ENCODE results near the gene MPL.

MPL gene

DNA sequence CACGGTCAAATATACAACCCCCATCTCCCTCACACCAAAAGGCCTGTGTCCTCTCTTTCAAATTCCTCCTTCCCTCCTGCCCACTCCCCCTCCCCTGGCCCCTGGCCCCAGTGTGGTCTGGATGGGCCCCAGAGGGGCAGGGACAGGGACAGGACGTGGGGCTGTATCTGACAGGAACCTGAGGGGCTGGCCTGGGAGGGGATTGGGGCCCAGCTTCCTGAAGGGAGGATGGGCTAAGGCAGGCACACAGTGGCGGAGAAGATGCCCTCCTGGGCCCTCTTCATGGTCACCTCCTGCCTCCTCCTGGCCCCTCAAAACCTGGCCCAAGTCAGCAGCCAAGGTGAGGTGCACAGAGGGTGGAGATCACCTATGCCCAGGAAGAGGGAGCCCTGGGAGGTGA is at the start of gene MPL:
MPL (plus strand) TSS at position 231 of the 400 bp plus-strand sequence; CDS start at position 262, 31 bp downstream.
- in situ Hi-C loops (cut with HindIII; ENCODE audit: low pct_unique_long_range_greater_than_20kb, low sequenced_read_pairs), result no loop called here
- no peak for TF ChIP-seq JUND (IDR thresholded peaks at IDR 0.05; ENCODE audit: low read depth)
- no peak for DNase-seq (ENCODE audit: low read depth in 1 of 2, low spot score in 1 of 2)

- in situ Hi-C loops (cut with HindIII; ENCODE audit: low pct_unique_long_range_greater_than_20kb, low sequenced_read_pairs), result no loop called here
- DNase-seq (ENCODE audit: low read depth in 1 of 2, low spot score in 1 of 2), result no peak
- TF ChIP-seq JUND (IDR thresholded peaks at IDR 0.05; ENCODE audit: low read depth), result no peak
These were observed 49.4 kb upstream of the MPL start for GRCh38 chr1:43288058-43288784.

- in situ Hi-C loops (cut with HindIII; ENCODE audit: low pct_unique_long_range_greater_than_20kb, low sequenced_read_pairs), result no loop called here
- TF ChIP-seq JUND (IDR thresholded peaks at IDR 0.05; ENCODE audit: low read depth), result no peak
- no peak for DNase-seq (ENCODE audit: low read depth in 1 of 2, low spot score in 1 of 2)
These were observed 48.6 kb upstream of the MPL start for GRCh38 chr1:43288785-43289706.

DNA sequence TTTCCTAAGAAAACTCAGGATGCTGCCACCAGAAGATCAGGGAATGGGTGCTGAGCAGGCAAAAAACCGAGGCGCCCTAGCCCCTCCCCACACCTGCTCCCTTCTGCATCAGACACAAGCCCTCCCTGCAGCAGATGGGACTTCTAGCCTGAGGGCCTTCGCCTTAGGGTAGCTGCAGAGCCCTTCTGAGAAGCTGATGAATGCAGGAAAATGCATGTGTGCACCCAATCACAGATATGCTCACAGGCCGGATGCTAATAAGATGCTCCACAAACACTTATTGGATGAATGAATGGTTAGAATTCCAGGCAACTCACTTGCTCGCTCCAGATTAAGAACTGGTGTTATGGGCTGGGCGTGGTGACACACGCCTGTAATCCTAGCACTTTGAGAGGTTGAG is 45.4 kb upstream of the MPL start:
- DNase-seq (ENCODE audit: low read depth in 1 of 2, low spot score in 1 of 2), result no peak
- TF ChIP-seq JUND (IDR thresholded peaks at IDR 0.05; ENCODE audit: low read depth), result no peak
- in situ Hi-C loops (cut with HindIII; ENCODE audit: low pct_unique_long_range_greater_than_20kb, low sequenced_read_pairs), result no loop called here

DNA sequence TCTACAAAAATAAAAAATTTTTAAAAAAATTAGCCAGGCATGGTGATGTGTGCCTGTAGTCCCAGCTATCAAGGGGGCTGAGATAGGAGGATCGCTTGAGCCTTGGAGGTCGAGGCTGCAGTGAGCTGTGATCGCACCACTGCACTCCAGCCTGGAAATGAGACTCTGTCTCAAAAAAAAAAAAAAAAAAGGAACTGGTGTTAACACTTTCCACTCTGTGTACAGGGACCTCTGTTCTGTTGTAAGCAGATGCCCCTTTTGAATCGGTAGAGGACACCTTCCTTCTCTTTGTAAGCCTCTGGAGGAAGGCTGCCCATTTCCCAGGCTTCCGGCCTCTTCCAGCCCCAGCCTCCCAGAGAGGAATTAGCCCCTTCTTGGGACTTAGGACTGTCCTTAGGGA is 44.9 kb upstream of the MPL start:
- TF ChIP-seq JUND (IDR thresholded peaks at IDR 0.05; ENCODE audit: low read depth), result no peak
- in situ Hi-C loops (cut with HindIII; ENCODE audit: low pct_unique_long_range_greater_than_20kb, low sequenced_read_pairs), result no loop called here
- no peak for DNase-seq (ENCODE audit: low read depth in 1 of 2, low spot score in 1 of 2)

DNA sequence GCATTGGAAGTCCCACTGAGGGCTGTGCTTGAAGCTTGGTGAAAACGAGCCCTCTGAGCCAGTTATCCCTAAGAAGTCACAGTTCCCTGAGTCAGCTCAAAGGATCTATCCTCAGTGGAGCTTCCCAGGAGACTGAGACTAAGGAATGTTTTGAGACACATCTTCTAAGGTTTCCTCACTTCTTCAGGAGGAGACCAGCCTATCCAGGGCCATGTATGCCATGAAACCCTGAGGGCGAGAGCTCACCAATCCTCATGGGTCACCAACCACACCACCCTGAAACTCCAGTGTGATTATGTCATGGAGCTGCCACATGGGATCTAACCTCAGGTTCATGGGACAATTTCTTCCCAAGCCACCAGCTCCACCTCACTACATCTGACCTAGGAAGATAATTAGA is 44.4 kb upstream of the MPL start:
- TF ChIP-seq JUND (IDR thresholded peaks at IDR 0.05; ENCODE audit: low read depth), result no peak
- DNase-seq (ENCODE audit: low read depth in 1 of 2, low spot score in 1 of 2), result no peak
- in situ Hi-C loops (cut with HindIII; ENCODE audit: low pct_unique_long_range_greater_than_20kb, low sequenced_read_pairs), result no loop called here

DNA sequence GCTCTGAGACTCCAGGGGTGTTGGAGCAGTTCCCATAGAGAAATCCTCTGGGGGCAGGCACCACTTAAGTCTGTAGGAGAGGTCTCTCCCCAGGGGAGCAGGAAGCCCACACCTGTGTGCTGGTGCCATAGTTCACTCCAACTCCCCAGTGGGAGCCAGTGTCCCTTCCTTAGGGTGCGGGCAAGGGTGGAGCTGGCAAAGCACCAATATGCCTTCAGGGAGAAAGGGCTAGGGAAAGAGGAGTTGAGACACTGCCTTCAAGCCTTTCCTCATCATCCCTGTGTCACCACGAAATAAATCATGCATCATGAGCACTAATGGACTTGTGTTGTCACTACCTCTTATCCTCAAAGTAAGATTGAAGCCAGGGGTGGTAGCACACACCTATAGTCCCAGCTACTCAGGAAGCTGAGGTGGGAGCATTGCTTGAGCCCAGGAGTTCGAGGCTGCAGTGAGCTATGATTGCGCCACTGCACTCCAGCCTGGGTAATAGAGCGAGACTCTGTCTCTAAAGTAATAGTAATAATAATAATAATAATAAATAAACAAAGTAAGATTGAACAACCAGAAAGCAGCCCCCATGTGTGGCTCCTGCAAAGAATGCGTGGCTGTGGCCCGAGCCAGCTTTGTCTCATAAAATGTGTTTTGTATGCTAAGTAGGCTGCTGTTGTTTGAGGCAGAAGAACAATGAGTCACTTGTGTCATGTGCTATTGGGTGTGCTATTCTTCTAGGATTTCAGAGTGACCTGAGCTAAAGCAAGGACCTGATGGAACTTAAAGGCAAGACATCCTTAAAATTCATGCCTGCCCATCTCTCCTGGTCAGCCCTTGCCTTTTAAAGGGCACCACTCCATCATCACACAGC is 43.5 kb upstream of the MPL start:
- in situ Hi-C loops (cut with HindIII; ENCODE audit: low pct_unique_long_range_greater_than_20kb, low sequenced_read_pairs), result no loop called here
- DNase-seq (ENCODE audit: low read depth in 1 of 2, low spot score in 1 of 2), result no peak
- no peak for TF ChIP-seq JUND (IDR thresholded peaks at IDR 0.05; ENCODE audit: low read depth)

DNA sequence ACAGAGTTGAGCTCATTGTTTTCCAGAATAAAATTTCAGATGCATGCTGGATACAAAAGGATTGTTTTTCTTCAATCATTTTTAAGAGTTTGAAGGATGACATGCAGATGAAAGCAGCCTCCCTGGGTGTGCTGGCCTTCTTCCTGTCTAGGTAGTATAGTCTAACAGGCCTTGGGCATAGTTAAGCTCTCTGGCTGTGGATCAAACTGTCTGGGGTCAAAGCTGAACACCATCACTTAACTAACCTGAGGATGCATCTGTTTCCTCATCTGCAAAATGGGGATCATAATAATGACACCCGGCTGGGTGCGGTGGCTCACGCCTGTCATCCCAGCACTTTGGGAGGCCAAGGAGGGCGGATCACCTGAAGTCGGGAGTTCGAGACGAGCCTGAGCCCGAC is 42.9 kb upstream of the MPL start:
- in situ Hi-C loops (cut with HindIII; ENCODE audit: low pct_unique_long_range_greater_than_20kb, low sequenced_read_pairs), result no loop called here
- no peak for TF ChIP-seq JUND (IDR thresholded peaks at IDR 0.05; ENCODE audit: low read depth)
- no peak for DNase-seq (ENCODE audit: low read depth in 1 of 2, low spot score in 1 of 2)

GRCh38 chr1:43296207-43296606 is 41.4 kb upstream of the MPL start:
- DNase-seq (ENCODE audit: low read depth in 1 of 2, low spot score in 1 of 2), result no peak
- in situ Hi-C loops (cut with HindIII; ENCODE audit: low pct_unique_long_range_greater_than_20kb, low sequenced_read_pairs), result no loop called here
- TF ChIP-seq JUND (IDR thresholded peaks at IDR 0.05; ENCODE audit: low read depth), result no peak

DNA sequence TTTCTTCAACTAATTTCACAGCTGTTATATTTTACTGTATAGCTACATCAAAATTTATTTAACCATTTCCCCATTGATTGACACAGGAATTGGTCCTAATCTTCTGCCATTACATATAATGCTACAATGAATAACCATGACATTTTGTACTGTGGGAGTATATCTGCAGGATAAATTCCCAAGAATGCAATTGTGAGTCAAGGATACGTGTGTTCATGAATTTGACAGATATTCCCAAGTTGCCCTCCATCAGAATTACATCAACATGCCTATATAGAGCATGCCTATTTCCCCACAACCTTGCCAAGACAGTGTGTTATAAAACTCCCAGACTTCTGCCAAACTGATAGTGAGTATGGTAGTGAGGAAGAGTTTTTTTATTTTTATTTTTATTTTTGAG is 39.6 kb upstream of the MPL start:
- TF ChIP-seq JUND (IDR thresholded peaks at IDR 0.05; ENCODE audit: low read depth), result no peak
- DNase-seq (ENCODE audit: low read depth in 1 of 2, low spot score in 1 of 2), result no peak
- in situ Hi-C loops (cut with HindIII; ENCODE audit: low pct_unique_long_range_greater_than_20kb, low sequenced_read_pairs), result no loop called here

- no peak for TF ChIP-seq JUND (IDR thresholded peaks at IDR 0.05; ENCODE audit: low read depth)
- in situ Hi-C loops (cut with HindIII; ENCODE audit: low pct_unique_long_range_greater_than_20kb, low sequenced_read_pairs), result no loop called here
- DNase-seq (ENCODE audit: low read depth in 1 of 2, low spot score in 1 of 2), result no peak
These were observed 38.5 kb upstream of the MPL start for GRCh38 chr1:43299101-43299500.

- TF ChIP-seq JUND (IDR thresholded peaks at IDR 0.05; ENCODE audit: low read depth), result no peak
- DNase-seq (ENCODE audit: low read depth in 1 of 2, low spot score in 1 of 2), result no peak
- in situ Hi-C loops (cut with HindIII; ENCODE audit: low pct_unique_long_range_greater_than_20kb, low sequenced_read_pairs), result no loop called here
These were observed 37.1 kb upstream of the MPL start, which contains the start of gene TIE1 for GRCh38 chr1:43300378-43301094. Gene TIE1, plus strand, starts transcription at chr1:43300982. Its CDS starts 90 bp downstream, at chr1:43301072.

Data from T47D (cell line).